Esophagus squamous epithelium (tissue), 5 donors: ENCODE data around the gene TSPAN4. TPM values are rescaled to one million over a fixed set of nuclear protein-coding genes. Genes with fewer than 3 reads are reported as not detected.

ENCODE experiments used
- DNase-seq: peaks from one replicate; lab custom pipeline; 2025; lab: John Stamatoyannopoulos, UW
- H3K27ac ChIP-seq, 4 donors: fragments of 200-600 bp; sonication (generic); one replicate each; pipeline ENCODE4 v1.5.1; 2016 to 2019; ENCODE audit warnings: mild to moderate bottlenecking in 1 of 4
- H3K27me3 ChIP-seq, 4 donors: fragments of 200-600 bp; sonication (generic); 1 replicate in 3 of 4; 2 replicates in 1 of 4; pipeline versions ENCODE4 v1.5.1 to v1.6.0; 2017 to 2021; ENCODE audit warnings: antibody characterized with exemption in 1 of 4
- H3K36me3 ChIP-seq, 3 donors: fragments of 200-600 bp; sonication (generic); one replicate each; pipeline ENCODE4 v1.5.1; 2016 to 2019
- H3K4me1 ChIP-seq, 3 donors: fragments of 200-600 bp; sonication (generic); one replicate each; pipeline ENCODE4 v1.5.1; 2017 to 2019
- H3K4me3 ChIP-seq, 4 donors: fragments of 200-600 bp; sonication (generic); 1 replicate in 3 of 4; 2 replicates in 1 of 4; pipeline ENCODE4 v1.5.1; 2016 to 2019; ENCODE audit warnings: mild to moderate bottlenecking in 2 of 4, moderate library complexity in 1 of 4
- H3K9me3 ChIP-seq, 3 donors: fragments of 200-600 bp; sonication (generic); one replicate each; pipeline ENCODE4 v1.5.1; 2016 to 2019
- POLR2A ChIP-seq, 4 donors: fragments of 450-650 bp; IDR thresholded peaks; one replicate each; pipeline ENCODE4 v1.6.1; 2017; ENCODE audit warnings: antibody characterized with exemption in 4 of 4, mild to moderate bottlenecking in 4 of 4, moderate library complexity in 3 of 4
- WGBS, 2 donors: methylation state at CpG; one replicate each; pipeline ENCODE4 v1.1.5; 2018; 5-methylcytosine and 5-hydroxymethylcytosine counted together
- intact Hi-C: fragments of 100-400 bp; cut with DNase I; formaldehyde crosslinking; loops from one replicate; pipeline ENCODE4 v1.15.0; 2022
- total RNA-seq, 4 donors: library from RNA; depleted of rRNA; stranded (reverse); fragments of >200 nt; gene quantifications; one replicate each; pipeline ENCODE4 v1.1.0, GENCODE V29; 2016
- TF ChIP-seq, protein P1 (sequence below), 6 experiments: fragments of 450-650 bp in 4 of 6; fragments of 200-600 bp in 2 of 6; sonication (generic) in 2 of 6; IDR thresholded peaks; one replicate each; pipeline ENCODE4 v1.5.1; 2016 to 2019; ENCODE audit warnings: antibody characterized with exemption in 6 of 6, mild to moderate bottlenecking in 4 of 6, moderate library complexity in 4 of 6
- donor health status: DM: yes; HTN: yes; CAD: no.

Gene TSPAN4
- total RNA-seq, 4 donors from 2014 or later: 6.8 to 59.7 (median 19.0) TPM

GRCh38 chr11:883527-883926 lies 40.9 kb downstream of the TSPAN4 start:
- WGBS, 2 donors: no CpG with 5 or more reads among the region's 10 CpGs
- H3K9me3 ChIP-seq: no peaks in the 10 kb centered on the region
- H3K36me3 ChIP-seq: peaks cover 6 to 95% (median 15%) of the 10 kb centered on the region in 3 donors
- TF ChIP-seq POLR2A (IDR thresholded peaks at IDR 0.05): no peak
- TF ChIP-seq, protein P1, sequence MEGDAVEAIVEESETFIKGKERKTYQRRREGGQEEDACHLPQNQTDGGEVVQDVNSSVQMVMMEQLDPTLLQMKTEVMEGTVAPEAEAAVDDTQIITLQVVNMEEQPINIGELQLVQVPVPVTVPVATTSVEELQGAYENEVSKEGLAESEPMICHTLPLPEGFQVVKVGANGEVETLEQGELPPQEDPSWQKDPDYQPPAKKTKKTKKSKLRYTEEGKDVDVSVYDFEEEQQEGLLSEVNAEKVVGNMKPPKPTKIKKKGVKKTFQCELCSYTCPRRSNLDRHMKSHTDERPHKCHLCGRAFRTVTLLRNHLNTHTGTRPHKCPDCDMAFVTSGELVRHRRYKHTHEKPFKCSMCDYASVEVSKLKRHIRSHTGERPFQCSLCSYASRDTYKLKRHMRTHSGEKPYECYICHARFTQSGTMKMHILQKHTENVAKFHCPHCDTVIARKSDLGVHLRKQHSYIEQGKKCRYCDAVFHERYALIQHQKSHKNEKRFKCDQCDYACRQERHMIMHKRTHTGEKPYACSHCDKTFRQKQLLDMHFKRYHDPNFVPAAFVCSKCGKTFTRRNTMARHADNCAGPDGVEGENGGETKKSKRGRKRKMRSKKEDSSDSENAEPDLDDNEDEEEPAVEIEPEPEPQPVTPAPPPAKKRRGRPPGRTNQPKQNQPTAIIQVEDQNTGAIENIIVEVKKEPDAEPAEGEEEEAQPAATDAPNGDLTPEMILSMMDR (IDR thresholded peaks at IDR 0.05): no peak
- DNase-seq: no peak
- intact Hi-C loops: no loop called here
- no peaks in the 10 kb centered on the region for H3K4me1 ChIP-seq
- H3K27ac ChIP-seq: no peak overlapping the region
- H3K4me3 ChIP-seq: no peak overlapping the region
- H3K27me3 ChIP-seq: no peaks in the 10 kb centered on the region

DNA sequence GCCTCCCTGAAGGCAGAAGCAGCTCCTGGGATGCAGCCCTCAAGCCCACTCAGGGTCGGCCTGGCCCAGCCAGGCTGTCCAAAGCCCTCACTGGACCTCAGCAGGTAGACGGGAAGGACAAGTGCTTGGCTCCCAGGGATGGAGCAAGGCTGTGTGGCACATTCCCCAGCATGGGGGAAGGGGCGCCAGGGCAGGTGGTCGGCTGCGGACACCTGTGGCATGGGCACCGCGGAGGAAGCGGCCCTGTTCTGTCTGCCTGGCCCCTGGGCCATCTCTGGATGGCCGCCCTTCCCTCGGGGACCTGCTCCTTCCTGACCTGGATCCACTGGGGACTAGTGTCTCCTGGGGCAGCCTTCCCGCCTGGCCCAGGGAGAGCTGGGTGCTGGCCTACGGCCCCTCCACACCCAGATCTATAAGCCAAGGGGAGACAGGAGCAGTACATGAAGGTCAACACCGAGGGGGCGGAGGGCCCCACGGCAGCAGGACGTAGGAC lies 42.0 kb downstream of the TSPAN4 start:
- WGBS, 2 donors: 50 to 68% methylated on average over 2 to 4 of the region's 16 CpGs
- Histone ChIP-seq H3K36me3 (peaks cover 6 to 95% (median 15%) of the 10 kb centered on the region in 3 donors), H3K4me1 (no peaks in the 10 kb centered on the region), H3K27ac (no peak overlapping the region), H3K4me3 (no peak overlapping the region), H3K27me3 (no peaks in the 10 kb centered on the region), H3K9me3 (no peaks in the 10 kb centered on the region)
- intact Hi-C loops: no loop called here
- DNase-seq: no peak
- no peak for TF ChIP-seq POLR2A (IDR thresholded peaks at IDR 0.05)
- TF ChIP-seq, protein P1 (IDR thresholded peaks at IDR 0.05): no peak

GRCh38 chr11:886568-886967 lies 43.9 kb downstream of the TSPAN4 start:
- no peak for TF ChIP-seq POLR2A (IDR thresholded peaks at IDR 0.05)
- TF ChIP-seq, protein P1 (IDR thresholded peaks at IDR 0.05): no peak
- DNase-seq: no peak

GRCh38 chr11:887589-887988 lies 44.9 kb downstream of the TSPAN4 start:
- H3K27ac ChIP-seq: no peak overlapping the region
- TF ChIP-seq POLR2A (IDR thresholded peaks at IDR 0.05): no peak
- TF ChIP-seq, protein P1 (IDR thresholded peaks at IDR 0.05): no peak
- intact Hi-C loops: no loop called here
- no peaks in the 10 kb centered on the region for H3K4me1 ChIP-seq
- no peak for DNase-seq
- no peaks in the 10 kb centered on the region for H3K9me3 ChIP-seq
- 97% methylated on average over 8 to 10 of the region's 14 CpGs for WGBS, 2 donors
- H3K27me3 ChIP-seq: no peaks in the 10 kb centered on the region
- H3K36me3 ChIP-seq: peaks cover 6 to 84% (median 7%) of the 10 kb centered on the region in 3 donors
- H3K4me3 ChIP-seq: no peak overlapping the region

More at GRCh38 chr11:886568-886967, 43.9 kb downstream of the TSPAN4 start:
- intact Hi-C loops: no loop called here
- Histone ChIP-seq H3K27ac (no peak overlapping the region), H3K9me3 (no peaks in the 10 kb centered on the region), H3K27me3 (no peaks in the 10 kb centered on the region), H3K36me3 (peaks cover 6 to 94% (median 7%) of the 10 kb centered on the region in 3 donors), H3K4me3 (no peak overlapping the region), H3K4me1 (no peaks in the 10 kb centered on the region)
- WGBS, 2 donors: 90 to 99% methylated on average over 14 to 17 of the region's 17 CpGs

DNA sequence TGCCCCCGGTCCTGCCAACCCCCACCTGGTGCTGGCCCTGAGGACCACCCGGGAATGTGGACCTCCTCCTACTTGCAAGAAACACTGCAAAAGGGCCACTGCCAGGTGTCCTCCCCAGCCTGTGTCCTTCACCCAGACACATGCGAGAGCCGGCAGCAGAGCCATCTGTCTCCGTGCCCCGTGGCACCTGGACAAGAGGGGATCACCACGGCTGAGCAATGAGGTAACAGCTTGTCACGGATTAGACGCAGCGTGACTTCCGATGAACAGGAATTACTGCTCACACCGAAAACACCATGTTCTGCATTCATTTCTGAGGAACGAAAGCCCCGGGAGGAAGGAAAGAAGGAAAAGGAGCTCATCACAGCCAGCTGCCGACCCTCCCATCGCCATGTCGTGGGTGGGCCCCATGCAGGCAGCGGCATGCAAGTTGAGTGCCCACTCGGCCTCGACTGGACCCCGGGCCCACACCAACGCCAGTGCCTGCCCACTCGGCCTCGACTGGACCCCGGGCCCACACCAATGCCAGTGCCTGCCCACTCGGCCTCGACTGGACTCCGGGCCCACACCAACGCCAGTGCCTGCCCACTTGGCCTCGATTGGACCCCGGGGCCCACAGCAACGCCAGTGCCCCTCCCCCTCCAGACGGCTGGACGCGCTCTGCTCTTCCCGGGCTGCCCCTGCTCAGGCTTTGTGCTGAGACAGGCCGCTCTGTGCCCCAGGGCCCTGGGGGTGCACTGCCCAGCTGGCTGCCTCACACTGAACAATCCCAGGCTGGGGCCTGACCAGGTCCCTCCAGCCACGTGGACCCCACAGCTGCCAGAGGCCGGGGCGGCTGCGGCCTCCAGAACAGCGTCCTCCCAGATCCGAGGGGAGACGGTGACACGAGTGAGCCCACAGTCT lies 45.9 kb downstream of the TSPAN4 start:
- DNase-seq: no peak
- WGBS, 2 donors: 81 to 82% methylated on average over 11 to 30 of the region's 45 CpGs
- Histone ChIP-seq H3K36me3 (peaks cover 0 to 74% (median 7%) of the 10 kb centered on the region in 3 donors), H3K9me3 (no peaks in the 10 kb centered on the region), H3K4me1 (no peaks in the 10 kb centered on the region), H3K4me3 (no peak overlapping the region), H3K27me3 (no peaks in the 10 kb centered on the region), H3K27ac (no peak overlapping the region)
- TF ChIP-seq, protein P1 (IDR thresholded peaks at IDR 0.05): no peak
- no peak for TF ChIP-seq POLR2A (IDR thresholded peaks at IDR 0.05)
- intact Hi-C loops: no loop called here
